Fibroblast of pulmonary artery (primary cell): Measurements from ENCODE around the gene PIGO.
A peak's percentile ranks its signal among the peaks of the same experiment; 100 is the strongest.

Experiments used
- DNase-seq: peaks from one replicate; pipeline ENCODE4 v3.0.0-alpha.2; 2010; ENCODE audit warnings: low read depth
- H3K4me3 ChIP-seq: replicated peaks from 2 replicates; pipeline ENCODE4 v1.5.1; 2011; ENCODE audit warnings: low read depth, mild to moderate bottlenecking, control low read depth, low read length, moderate library complexity
- TF ChIP-seq, protein P1 (sequence below): IDR thresholded peaks from 2 replicates; pipeline ENCODE4 v1.5.1; 2011; ENCODE audit warnings: mild to moderate bottlenecking, control low read depth, low read length, inconsistent platforms; ENCODE audit errors: missing control alignments

The PIGO gene

DNA sequence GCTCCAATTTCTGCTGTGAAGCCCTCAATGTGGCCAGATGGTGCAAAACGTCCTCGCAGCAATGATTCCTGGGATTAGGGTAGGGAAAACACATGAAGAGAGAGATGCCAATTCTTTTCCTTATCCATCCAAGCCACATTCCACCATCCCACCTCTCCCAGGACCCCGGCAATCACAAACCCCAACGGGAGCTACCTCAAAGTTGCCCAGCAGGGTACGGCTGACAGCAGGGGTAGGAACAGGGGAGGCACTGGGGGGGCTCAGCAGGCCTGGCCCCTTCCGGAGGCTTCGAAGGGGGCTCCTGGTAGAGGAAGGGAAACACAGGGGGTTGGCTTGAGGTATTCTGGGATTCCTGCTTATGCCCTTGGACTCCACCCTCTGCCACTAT lies 9.9 kb upstream of the PIGO start:
- TF ChIP-seq, protein P1, sequence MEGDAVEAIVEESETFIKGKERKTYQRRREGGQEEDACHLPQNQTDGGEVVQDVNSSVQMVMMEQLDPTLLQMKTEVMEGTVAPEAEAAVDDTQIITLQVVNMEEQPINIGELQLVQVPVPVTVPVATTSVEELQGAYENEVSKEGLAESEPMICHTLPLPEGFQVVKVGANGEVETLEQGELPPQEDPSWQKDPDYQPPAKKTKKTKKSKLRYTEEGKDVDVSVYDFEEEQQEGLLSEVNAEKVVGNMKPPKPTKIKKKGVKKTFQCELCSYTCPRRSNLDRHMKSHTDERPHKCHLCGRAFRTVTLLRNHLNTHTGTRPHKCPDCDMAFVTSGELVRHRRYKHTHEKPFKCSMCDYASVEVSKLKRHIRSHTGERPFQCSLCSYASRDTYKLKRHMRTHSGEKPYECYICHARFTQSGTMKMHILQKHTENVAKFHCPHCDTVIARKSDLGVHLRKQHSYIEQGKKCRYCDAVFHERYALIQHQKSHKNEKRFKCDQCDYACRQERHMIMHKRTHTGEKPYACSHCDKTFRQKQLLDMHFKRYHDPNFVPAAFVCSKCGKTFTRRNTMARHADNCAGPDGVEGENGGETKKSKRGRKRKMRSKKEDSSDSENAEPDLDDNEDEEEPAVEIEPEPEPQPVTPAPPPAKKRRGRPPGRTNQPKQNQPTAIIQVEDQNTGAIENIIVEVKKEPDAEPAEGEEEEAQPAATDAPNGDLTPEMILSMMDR: no peak
- DNase-seq: no peak
- H3K4me3 ChIP-seq: no peak overlapping the region

DNA sequence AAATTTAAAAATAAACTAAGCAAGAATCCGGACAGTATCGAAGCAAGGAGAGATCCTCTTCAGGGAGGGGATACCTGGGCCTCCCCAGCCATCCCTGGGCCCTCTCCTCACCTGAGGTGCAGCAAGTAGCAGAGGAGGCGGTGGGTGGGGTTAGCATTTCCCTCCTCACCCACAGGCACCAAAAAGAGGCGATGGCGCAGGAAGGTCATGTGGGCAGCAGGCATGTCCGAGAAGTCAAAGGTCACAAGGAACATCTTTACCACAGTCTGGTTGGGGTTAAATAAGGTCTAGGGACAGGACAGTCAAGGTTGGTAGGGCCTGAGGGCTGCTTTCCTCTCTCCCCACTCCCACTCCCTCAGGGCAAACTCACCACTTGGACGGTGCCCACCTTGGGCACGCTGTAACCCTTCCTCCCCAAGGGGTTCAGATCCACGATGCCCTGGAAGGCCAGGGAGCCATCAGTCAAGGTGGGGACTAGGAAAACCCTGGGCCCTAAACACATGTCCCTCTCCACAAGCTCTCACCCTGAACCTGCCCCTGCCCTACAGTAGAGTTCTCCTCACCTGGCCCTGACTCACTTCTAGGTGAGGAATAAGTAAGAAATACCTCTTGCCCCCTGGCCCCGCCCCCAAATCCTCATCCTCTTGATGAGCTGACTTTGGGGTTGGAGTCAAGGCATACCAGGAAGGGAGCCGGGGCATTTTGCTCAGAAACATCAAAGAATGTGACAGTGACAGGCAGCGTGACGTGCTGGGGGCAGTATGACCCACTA lies 9.4 kb upstream of the PIGO start:
- no peak for DNase-seq
- TF ChIP-seq, protein P1: no peak
- H3K4me3 ChIP-seq: no peak overlapping the region

DNA sequence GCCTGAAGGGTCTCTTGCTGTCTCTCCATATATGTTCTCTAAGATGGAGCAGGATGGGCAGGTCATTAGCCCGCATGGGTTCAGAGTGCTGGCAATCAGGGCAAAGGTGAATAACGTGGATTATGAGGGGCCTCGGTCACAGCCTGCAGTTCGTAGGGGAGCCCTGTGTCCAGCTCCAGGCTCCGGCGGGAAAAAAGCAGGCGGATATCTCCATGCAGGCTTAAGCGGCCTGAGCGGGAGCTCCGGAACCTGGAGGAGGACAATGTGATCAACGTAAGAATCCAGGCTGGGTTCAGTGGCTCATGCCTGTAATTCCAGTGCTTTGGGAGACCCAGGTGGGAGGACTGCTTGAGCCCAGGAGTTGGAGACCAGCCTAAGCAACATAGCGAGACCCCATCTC lies 8.7 kb upstream of the PIGO start:
- DNase-seq: no peak
- no peak overlapping the region for H3K4me3 ChIP-seq
- TF ChIP-seq, protein P1: no peak

DNA sequence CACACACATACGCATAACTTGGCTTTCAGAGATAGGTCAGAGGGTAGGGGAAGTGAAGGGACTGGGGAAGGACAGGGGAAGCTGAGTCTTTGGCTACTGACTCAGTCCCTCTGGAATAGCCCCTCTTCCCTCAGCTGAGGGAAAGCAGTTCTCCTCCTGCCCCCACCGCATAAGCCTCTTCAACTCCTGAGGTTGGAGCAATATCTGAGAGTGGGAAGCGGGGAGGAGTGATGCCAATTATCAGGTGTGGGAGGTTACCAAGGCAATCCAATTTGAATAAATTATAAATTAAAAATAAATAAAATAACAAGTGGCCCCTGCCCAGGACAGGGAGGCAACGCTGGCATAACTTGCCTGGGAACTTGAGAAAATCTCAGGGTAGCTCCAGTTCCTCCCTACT lies 8.2 kb upstream of the PIGO start:
- TF ChIP-seq, protein P1: no peak
- no peak overlapping the region for H3K4me3 ChIP-seq
- DNase-seq: no peak

DNA sequence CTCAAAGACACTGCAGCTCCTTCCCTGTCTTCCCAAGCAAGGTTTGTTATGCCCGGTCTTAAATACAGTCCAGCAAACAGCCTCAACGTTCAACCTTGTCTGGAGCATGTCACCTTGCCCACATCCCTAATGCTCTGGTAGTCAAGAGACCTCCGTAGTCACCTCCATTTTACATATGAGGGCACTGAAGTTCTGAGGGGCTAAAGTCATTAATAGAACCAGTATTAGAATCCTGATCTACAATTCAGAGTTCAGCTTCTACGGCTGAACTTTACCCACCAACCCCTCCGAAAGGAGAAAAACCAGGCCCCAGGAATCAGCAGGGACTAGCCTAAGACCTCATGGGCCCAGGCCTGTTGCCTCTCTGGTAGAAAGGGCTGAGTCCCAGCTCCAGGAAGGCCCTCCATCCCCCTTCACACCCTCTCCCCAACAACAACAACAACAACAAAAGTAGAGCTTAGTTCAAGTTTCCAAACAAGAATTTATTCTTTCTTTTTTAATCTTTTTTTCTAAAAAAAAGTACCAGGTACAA lies 7.3 kb upstream of the PIGO start:
- peak overlapping the region; percentile 76 for H3K4me3 ChIP-seq
- TF ChIP-seq, protein P1: no peak

DNA sequence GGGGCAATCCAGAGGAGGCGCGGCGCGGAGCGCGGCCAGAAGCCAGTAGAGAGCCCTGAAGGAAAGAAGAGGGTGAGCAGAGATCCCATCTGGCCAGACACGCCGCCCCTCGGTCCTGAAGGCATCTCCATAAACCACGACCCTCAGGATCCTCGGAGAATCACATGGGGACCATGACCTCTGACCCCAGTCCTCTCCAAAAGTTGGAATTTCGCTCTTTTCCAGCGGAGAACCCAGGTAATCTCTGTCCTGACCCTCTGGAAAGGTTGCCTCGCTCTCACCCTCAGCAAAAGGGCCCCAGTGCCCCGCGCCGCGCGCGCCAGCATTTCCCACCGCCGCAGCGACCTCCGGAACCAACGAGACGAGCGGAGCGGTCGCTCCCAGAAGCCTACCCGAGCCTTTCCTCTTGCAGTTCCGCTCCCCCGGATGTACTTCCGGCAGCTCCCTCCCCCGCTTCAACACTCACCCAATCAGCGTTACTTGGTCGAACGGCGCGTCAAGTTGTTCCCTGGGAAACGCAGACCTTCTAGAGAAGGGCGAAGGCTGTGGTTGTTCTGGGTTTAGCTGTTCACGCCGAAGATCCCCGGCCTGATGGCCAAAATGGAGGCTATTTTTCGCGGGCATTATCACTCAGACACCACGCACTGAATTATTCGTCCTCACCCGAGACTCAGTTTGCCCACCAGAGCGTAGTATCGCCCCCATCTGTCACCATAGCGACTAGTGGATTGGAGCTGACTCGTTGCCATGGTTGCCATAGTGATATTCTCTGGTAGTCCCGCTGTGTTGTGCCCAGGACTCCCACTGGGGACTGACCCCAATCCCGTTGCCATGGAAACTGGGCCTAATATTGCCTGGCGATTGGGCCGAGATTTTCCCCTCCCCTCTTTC lies 6.6 kb upstream of the PIGO start, which contains the start of gene STOML2:
STOML2 (minus strand) TSS at position 363 of the 891 bp plus-strand sequence; CDS start at position 326, 37 bp downstream.
- peak; percentile 97 for DNase-seq
- TF ChIP-seq, protein P1: no peak
- H3K4me3 ChIP-seq: peak within 1 kb of the TSS; percentile 76

More for the DNA sequence above, 7.3 kb upstream of the PIGO start:
- no peak for DNase-seq
